ENCODE data around the gene CLCNKA. TPM values are rescaled to one million over a fixed set of nuclear protein-coding genes. Genes with fewer than 3 reads are reported as not detected.

CLCNKA gene
- total RNA-seq, 1 experiment from 2014 or later: 0.10 TPM

GRCh38 chr1:16029288-16029687 lies 7.5 kb downstream of the CLCNKA start:
- no peak overlapping the region for H3K9ac ChIP-seq (ENCODE audit: low read length)
- ChIA-PET RAD21 (ENCODE audit: low non-redundant PET in 1 of 2, low total read pairs in 2 of 2, uncharacterized antibody in 2 of 2, unreplicated experiment in 2 of 2) (no interaction called here), CTCF (no interaction called here), POLR2A (no interaction called here)
- no peak overlapping the region for H3K27ac ChIP-seq (ENCODE audit: low read depth, low read length)
- TF ChIP-seq POLR2A (IDR thresholded peaks at IDR 0.05; ENCODE audit: borderline replicate concordance, extremely low read depth, insufficient read depth, insufficient read length) (no peak), CBX3 (IDR thresholded peaks at IDR 0.05; ENCODE audit: low read depth) (no peak), SRF (IDR thresholded peaks at IDR 0.05; ENCODE audit: low read depth) (no peak), SIN3A (IDR thresholded peaks at IDR 0.05; ENCODE audit: low read depth) (no peak), JUND (IDR thresholded peaks at IDR 0.05) (no peak), SP1 (IDR thresholded peaks at IDR 0.05; ENCODE audit: low read depth) (no peak), RAD21 (IDR thresholded peaks at IDR 0.05; ENCODE audit: low read depth) (no peak), ELF1 (IDR thresholded peaks at IDR 0.05; ENCODE audit: borderline replicate concordance, low read depth) (no peak), YY1 (IDR thresholded peaks at IDR 0.05; ENCODE audit: extremely low read depth, insufficient replicate concordance, low read depth, low read length) (no peak), ZNF274 (IDR thresholded peaks at IDR 0.05; ENCODE audit: low read depth, low read length) (no peak), MAX (IDR thresholded peaks at IDR 0.05) (no peak)
- no peaks in the 10 kb centered on the region for H3K27me3 ChIP-seq (ENCODE audit: insufficient read depth, low read length)
- no peaks in the 10 kb centered on the region for H4K20me1 ChIP-seq (ENCODE audit: insufficient read depth)
- no peak overlapping the region for H2AFZ ChIP-seq (ENCODE audit: low read depth, low read length, poor library complexity, severe bottlenecking)
- no peaks in the 10 kb centered on the region for H3K36me3 ChIP-seq (ENCODE audit: control insufficient read depth in 1 of 2, insufficient read depth in 2 of 2, low read length in 2 of 2)
- H3K9me3 ChIP-seq (ENCODE audit: control insufficient read depth in 1 of 2, insufficient read depth in 1 of 2, low read depth in 1 of 2, low read length in 2 of 2): no peaks in the 10 kb centered on the region
- H3K79me2 ChIP-seq (ENCODE audit: insufficient read depth, low read length): no peaks in the 10 kb centered on the region
- no peak overlapping the region for H3K4me3 ChIP-seq (replicated peaks in 1 of 2; ENCODE audit: low read depth in 1 of 2, low read length in 2 of 2)
- ATAC-seq (no peak), DNase-seq (ENCODE audit: low read depth, low spot score) (no peak)
- no peak overlapping the region for H3K4me2 ChIP-seq (ENCODE audit: low read length)
- H3K9me2 ChIP-seq (ENCODE audit: insufficient read depth): no peaks in the 10 kb centered on the region
- BruUV-seq (replicated peaks): no TSS peak
- intact Hi-C loops (cut with micrococcal nuclease): no loop called here
- H3K4me1 ChIP-seq (ENCODE audit: control insufficient read depth in 1 of 2, insufficient read depth in 2 of 2, low read length in 2 of 2): peaks cover 2 to 18% of the 10 kb centered on the region in 2 experiments; a peak in 3 of 4 replicates

- Histone ChIP-seq H3K79me2 (ENCODE audit: insufficient read depth, low read length) (no peaks in the 10 kb centered on the region), H3K36me3 (ENCODE audit: control insufficient read depth in 1 of 2, insufficient read depth in 2 of 2, low read length in 2 of 2) (no peaks in the 10 kb centered on the region), H3K9me3 (ENCODE audit: control insufficient read depth in 1 of 2, insufficient read depth in 1 of 2, low read depth in 1 of 2, low read length in 2 of 2) (no peaks in the 10 kb centered on the region), H2AFZ (ENCODE audit: low read depth, low read length, poor library complexity, severe bottlenecking) (no peak overlapping the region), H3K27me3 (ENCODE audit: insufficient read depth, low read length) (no peaks in the 10 kb centered on the region), H3K4me3 (replicated peaks in 1 of 2; ENCODE audit: low read depth in 1 of 2, low read length in 2 of 2) (no peak overlapping the region), H3K4me2 (ENCODE audit: low read length) (no peak overlapping the region), H3K9me2 (ENCODE audit: insufficient read depth) (no peaks in the 10 kb centered on the region), H3K4me1 (ENCODE audit: control insufficient read depth in 1 of 2, insufficient read depth in 2 of 2, low read length in 2 of 2) (peaks cover 2 to 18% of the 10 kb centered on the region in 2 experiments; a peak in 3 of 4 replicates), H3K27ac (ENCODE audit: low read depth, low read length) (no peak overlapping the region), H3K9ac (ENCODE audit: low read length) (no peak overlapping the region), H4K20me1 (ENCODE audit: insufficient read depth) (no peaks in the 10 kb centered on the region)
- intact Hi-C loops (cut with micrococcal nuclease): no loop called here
- POLR2A ChIA-PET: no interaction called here
- BruUV-seq (replicated peaks): no TSS peak
- ATAC-seq: no peak
- RAD21 ChIA-PET (ENCODE audit: low non-redundant PET in 1 of 2, low total read pairs in 2 of 2, uncharacterized antibody in 2 of 2, unreplicated experiment in 2 of 2): no interaction called here
- TF ChIP-seq ATF3 (IDR thresholded peaks at IDR 0.05) (no peak), CBX3 (IDR thresholded peaks at IDR 0.05; ENCODE audit: low read depth) (no peak), RAD21 (IDR thresholded peaks at IDR 0.05; ENCODE audit: low read depth) (no peak), REST (IDR thresholded peaks at IDR 0.05; ENCODE audit: low read depth) (no peak), ELF1 (IDR thresholded peaks at IDR 0.05; ENCODE audit: borderline replicate concordance, low read depth) (no peak), YY1 (IDR thresholded peaks at IDR 0.05; ENCODE audit: extremely low read depth, insufficient replicate concordance, low read depth, low read length) (no peak), EGR1 (IDR thresholded peaks at IDR 0.05; ENCODE audit: low read depth) (no peak), POLR2AphosphoS5 (IDR thresholded peaks at IDR 0.05; ENCODE audit: low read depth, low read length) (no peak), SP1 (IDR thresholded peaks at IDR 0.05; ENCODE audit: low read depth) (no peak), ZFX (IDR thresholded peaks at IDR 0.05) (no peak), EZH2 (IDR thresholded peaks at IDR 0.05) (no peak), ZNF274 (IDR thresholded peaks at IDR 0.05; ENCODE audit: low read depth, low read length) (no peak)
- no peak for DNase-seq (ENCODE audit: low read depth, low spot score)
- CTCF ChIA-PET: no interaction called here
These were observed 9.7 kb downstream of the CLCNKA start for GRCh38 chr1:16031551-16031950.
